Measurements from ENCODE around the gene USP10.

DNA sequence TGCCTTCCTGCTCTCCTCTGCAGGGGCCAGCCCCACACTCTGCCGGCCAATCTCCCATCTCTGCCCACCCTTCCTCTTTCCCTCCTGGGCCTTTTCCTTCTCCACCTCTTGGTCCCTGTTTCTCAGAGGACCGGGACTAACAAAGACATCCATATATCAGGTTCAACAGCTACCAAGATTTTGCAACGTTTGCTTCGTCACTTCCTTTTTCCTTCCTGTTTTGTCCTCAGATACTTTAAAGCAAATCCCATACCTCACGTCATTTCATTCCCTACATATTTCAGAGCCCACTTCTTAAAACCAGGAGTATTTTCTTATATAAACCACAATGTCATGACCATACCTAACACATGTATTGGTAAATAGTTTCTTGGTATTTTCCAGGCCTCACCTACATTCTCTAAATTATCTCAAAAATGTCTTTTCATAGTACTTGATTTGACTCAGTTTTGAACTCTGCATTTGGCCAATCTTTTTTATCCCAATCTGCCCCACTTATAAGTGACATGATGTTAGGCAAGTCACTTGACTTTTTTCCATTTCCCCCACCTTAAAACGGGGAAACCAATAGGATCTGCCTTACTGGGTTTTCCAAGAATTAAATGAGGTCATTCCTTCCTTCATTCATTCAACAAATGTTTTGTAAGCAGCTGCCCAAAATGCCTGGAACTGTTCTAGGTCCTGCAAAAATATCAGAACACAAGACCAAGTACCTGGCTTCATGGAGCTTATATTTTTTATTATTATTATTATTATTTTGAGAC, 7.2 kb upstream of the USP10 start:
- TF ChIP-seq RAD21 (conservative IDR thresholded peaks at IDR 0.05 in 1 of 2, IDR thresholded peaks at IDR 0.05 in 1 of 2) (no peak), POLR2A (IDR thresholded peaks at IDR 0.05; ENCODE audit: low read length) (no peak), CEBPB (IDR thresholded peaks at IDR 0.05) (no peak), BCL3 (IDR thresholded peaks at IDR 0.05) (no peak), REST (IDR thresholded peaks at IDR 0.05) (no peak), ESRRA (IDR thresholded peaks at IDR 0.05; ENCODE audit: borderline replicate concordance, low read length) (no peak), CBX2 (IDR thresholded peaks at IDR 0.05; ENCODE audit: borderline replicate concordance, low read depth) (no peak), HDAC2 (IDR thresholded peaks at IDR 0.05) (no peak), ZC3H11A (IDR thresholded peaks at IDR 0.05) (no peak), E2F6 (IDR thresholded peaks at IDR 0.05; ENCODE audit: borderline replicate concordance, low read depth) (no peak), RARB (CRISPR knock-in tag; IDR thresholded peaks at IDR 0.05) (no peak), MYC (IDR thresholded peaks at IDR 0.05; ENCODE audit: borderline replicate concordance, low read length) (no peak)
- TF ChIP-seq, protein P1, sequence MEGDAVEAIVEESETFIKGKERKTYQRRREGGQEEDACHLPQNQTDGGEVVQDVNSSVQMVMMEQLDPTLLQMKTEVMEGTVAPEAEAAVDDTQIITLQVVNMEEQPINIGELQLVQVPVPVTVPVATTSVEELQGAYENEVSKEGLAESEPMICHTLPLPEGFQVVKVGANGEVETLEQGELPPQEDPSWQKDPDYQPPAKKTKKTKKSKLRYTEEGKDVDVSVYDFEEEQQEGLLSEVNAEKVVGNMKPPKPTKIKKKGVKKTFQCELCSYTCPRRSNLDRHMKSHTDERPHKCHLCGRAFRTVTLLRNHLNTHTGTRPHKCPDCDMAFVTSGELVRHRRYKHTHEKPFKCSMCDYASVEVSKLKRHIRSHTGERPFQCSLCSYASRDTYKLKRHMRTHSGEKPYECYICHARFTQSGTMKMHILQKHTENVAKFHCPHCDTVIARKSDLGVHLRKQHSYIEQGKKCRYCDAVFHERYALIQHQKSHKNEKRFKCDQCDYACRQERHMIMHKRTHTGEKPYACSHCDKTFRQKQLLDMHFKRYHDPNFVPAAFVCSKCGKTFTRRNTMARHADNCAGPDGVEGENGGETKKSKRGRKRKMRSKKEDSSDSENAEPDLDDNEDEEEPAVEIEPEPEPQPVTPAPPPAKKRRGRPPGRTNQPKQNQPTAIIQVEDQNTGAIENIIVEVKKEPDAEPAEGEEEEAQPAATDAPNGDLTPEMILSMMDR (IDR thresholded peaks at IDR 0.05): no peak
- TF ChIP-seq, protein P2, sequence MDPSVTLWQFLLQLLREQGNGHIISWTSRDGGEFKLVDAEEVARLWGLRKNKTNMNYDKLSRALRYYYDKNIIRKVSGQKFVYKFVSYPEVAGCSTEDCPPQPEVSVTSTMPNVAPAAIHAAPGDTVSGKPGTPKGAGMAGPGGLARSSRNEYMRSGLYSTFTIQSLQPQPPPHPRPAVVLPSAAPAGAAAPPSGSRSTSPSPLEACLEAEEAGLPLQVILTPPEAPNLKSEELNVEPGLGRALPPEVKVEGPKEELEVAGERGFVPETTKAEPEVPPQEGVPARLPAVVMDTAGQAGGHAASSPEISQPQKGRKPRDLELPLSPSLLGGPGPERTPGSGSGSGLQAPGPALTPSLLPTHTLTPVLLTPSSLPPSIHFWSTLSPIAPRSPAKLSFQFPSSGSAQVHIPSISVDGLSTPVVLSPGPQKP (IDR thresholded peaks at IDR 0.05; ENCODE audit: low read depth, low read length): no peak

Data from A549 (cell line).